Nephron progenitor cell (in vitro differentiated cells): ENCODE measurements around the gene PGAM5.

Experiments
- DNase-seq: peaks from one replicate; pipeline ENCODE4 v3.0.0; 2021
- H3K27ac Mint-ChIP-seq: 2 replicates; pipeline ENCODE4 v1.8.0; 2021; ENCODE audit warnings: mild to moderate bottlenecking, moderate library complexity, mixed read lengths
- H3K27me3 Mint-ChIP-seq: 2 replicates; pipeline ENCODE4 v1.8.0; 2021; ENCODE audit warnings: mild to moderate bottlenecking, low read depth, mixed read lengths; ENCODE audit not compliant: poor library complexity
- H3K36me3 Mint-ChIP-seq: 2 replicates; pipeline ENCODE4 v1.8.0; 2021; ENCODE audit warnings: low read depth, mixed read lengths
- H3K4me1 Mint-ChIP-seq: 2 replicates; pipeline ENCODE4 v1.8.0; 2021; ENCODE audit warnings: mixed read lengths
- H3K4me3 Mint-ChIP-seq: 2 replicates; pipeline ENCODE4 v1.8.0; 2021; ENCODE audit warnings: mild to moderate bottlenecking, moderate library complexity, mixed read lengths
- H3K9me3 Mint-ChIP-seq: 2 replicates; pipeline ENCODE4 v1.8.0; 2021; ENCODE audit warnings: mild to moderate bottlenecking, moderate library complexity, mixed read lengths
- CTCF ChIP-seq: fragments of 200-600 bp; sonication (generic); IDR thresholded peaks from 2 replicates; pipeline ENCODE4 v1.5.0; 2021; ENCODE audit warnings: antibody characterized with exemption

Gene PGAM5

DNA sequence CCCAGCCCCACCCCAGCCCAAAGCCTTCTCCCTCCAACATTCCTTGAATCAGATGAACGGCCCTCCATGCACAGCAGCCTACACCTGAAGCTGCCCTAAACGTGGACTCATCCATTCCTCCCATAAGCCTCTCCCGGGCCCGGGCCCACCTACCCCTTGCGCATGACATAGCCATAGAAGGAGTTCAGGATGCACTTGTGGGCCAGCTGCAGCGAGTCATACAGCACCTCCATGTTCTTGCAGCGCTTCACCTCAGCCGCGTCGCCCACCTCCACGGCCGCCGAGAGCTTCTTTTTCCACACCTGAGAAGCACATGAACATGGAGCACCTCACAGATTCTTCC lies 45.5 kb upstream of the PGAM5 start:
- Mint-ChIP-seq H3K27me3 (no peaks in the 10 kb centered on the region), H3K27ac (no peak overlapping the region), H3K36me3 (peaks cover 77% of the 10 kb centered on the region), H3K4me3 (no peak overlapping the region), H3K4me1 (no peaks in the 10 kb centered on the region), H3K9me3 (no peaks in the 10 kb centered on the region)
- no peak for DNase-seq
- no peak for TF ChIP-seq CTCF

DNA sequence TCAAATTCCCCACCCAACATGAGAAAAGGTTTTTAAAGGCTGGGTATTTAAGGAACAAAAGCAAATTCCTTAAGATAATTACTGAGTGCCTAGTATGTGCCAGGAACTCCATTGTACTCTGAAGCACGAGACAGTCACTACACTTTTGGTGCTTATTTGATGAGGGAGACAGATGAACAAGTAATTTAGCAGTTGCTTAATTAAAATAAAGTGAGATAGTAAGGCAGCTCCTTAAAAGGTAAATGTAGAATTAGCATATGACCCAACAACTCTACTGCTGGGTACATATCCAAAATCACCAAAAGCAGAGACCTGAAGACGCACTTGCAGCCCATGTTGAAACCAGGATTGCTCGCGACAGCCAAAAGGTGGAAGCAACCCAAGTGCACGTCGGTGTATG lies 44.8 kb upstream of the PGAM5 start:
- Mint-ChIP-seq H3K27ac (no peak overlapping the region), H3K36me3 (peaks cover 78% of the 10 kb centered on the region), H3K4me1 (no peaks in the 10 kb centered on the region), H3K4me3 (no peak overlapping the region), H3K27me3 (no peaks in the 10 kb centered on the region), H3K9me3 (no peaks in the 10 kb centered on the region)
- no peak for DNase-seq
- no peak for TF ChIP-seq CTCF

DNA sequence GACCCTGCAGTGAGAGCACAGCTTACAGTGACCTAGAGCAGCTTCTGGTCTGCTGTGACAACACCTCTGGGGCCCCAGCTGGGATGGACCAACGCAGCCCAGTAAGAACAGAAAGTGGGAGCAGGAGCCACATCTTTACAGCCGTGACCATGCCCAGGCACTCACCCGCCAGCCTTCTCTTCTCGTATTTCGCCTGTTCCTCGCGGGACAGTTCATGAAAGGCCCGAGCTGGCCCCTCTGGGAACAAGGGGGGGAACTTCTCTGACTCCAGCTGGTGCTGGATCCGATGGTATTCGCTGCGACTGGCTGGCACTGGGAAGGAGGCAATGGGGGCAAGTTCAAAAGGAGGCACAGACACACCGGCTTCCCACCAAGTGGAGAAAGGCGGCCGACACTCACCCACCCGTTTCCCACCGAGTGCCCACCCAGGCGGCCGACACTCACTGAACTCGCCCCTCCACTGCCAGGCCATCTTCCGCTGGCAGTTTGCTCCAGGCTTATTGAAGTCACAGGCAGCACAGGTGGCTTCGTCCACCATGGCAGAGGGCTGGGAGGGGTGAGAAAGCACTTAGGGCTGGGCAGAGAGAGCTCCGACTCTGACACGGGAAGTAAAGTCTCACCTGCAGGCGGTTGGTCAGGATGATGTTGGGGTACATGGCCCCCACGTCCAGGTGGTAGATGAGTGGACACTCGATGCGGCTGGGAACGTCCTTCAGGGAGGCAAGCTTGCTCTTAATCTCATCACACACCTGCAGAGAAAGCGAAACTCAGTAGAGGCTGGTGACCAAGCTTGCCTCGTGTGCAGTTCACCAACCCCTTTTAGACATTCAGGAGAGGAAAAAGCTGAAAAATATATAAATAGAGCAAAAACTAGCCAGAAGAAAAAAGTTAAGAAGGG lies 42.2 kb upstream of the PGAM5 start:
- Mint-ChIP-seq H3K4me3 (no peak overlapping the region), H3K9me3 (no peaks in the 10 kb centered on the region), H3K36me3 (peaks cover 73% of the 10 kb centered on the region), H3K27ac (peak overlapping the region; percentile 48), H3K27me3 (no peaks in the 10 kb centered on the region), H3K4me1 (no peaks in the 10 kb centered on the region)
- DNase-seq: no peak
- no peak for TF ChIP-seq CTCF

DNA sequence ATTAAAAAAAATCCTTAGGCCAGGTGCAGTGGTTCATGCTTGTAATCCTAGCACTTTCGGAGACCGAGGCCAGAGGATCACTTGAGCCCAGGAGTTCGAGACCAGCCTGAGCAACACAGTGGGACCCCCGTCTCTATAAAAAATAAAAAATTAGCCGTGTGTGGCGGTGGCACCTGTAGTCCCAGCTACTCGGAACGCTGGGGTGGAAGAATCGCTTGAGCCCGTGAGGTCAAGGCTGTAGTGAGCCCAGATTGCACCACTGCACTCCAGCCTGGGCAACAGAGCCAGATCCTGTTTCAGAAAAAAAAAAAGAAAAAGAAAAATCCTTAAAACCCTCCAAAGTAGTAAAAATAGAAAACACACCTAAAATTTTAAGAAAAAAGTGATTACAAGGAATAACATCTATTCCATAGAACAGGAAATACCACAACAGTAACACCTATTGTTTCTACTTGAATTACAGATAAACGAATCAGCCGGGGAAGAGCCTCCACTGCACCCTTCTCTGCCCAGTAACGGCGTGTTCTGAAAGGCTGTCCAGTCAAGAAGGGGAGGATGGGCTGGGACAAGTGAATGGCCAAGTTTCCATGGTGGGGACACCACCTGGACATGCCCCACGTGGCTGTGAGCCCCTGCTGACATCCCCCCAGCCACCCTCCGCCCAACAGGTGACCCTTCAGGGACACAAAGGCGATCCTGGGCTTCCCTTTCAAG lies 41.3 kb upstream of the PGAM5 start:
- Mint-ChIP-seq H3K9me3 (no peaks in the 10 kb centered on the region), H3K4me3 (no peak overlapping the region), H3K36me3 (peaks cover 78% of the 10 kb centered on the region), H3K4me1 (no peaks in the 10 kb centered on the region), H3K27me3 (no peaks in the 10 kb centered on the region), H3K27ac (no peak overlapping the region)
- DNase-seq: no peak
- no peak for TF ChIP-seq CTCF

DNA sequence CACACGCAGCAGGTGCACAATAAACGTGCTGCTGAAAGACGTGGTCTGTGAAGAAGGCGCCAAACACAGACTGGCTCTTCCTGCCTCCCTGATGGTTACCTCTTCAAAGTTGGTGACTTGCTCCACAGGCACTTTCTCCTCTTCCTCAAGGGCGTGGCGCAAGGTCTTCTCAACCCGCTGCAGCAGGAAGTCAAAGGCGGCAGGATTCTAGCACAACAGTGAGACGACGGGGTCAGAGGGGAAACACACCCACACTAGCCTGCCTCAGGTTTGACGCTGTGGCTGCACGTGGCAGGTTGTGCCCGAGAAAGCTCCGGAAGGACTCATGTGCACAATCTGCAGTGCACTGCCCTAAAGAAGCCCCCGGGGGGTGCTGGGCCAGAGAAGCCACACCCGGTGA lies 38.5 kb upstream of the PGAM5 start:
- Mint-ChIP-seq H3K27ac (no peak overlapping the region), H3K4me1 (no peaks in the 10 kb centered on the region), H3K9me3 (no peaks in the 10 kb centered on the region), H3K36me3 (peaks cover 73% of the 10 kb centered on the region), H3K4me3 (no peak overlapping the region), H3K27me3 (no peaks in the 10 kb centered on the region)
- DNase-seq: no peak
- no peak for TF ChIP-seq CTCF
